AG04450 (cell line): ENCODE data around the gene SLC7A14. TPM values are rescaled to one million over a fixed set of nuclear protein-coding genes. Genes with fewer than 3 reads are reported as not detected.

Source experiments
- CTCF ChIA-PET: fragments of 300-600, 350-600 bp; formaldehyde crosslinking; extraction: SDS; loops from one replicate; lab custom pipeline; 2022; ENCODE audit warnings: antibody characterized with exemption, inconsistent platforms; lab: Charles Lee
- POLR2A ChIA-PET: fragments of 350-600 bp; formaldehyde crosslinking; extraction: SDS; loops from one replicate; lab custom pipeline; 2021; ENCODE audit warnings: antibody characterized with exemption, inconsistent platforms; lab: Yijun Ruan, JAX
- DNase-seq: peaks from one replicate; pipeline ENCODE4 v3.0.0-alpha.2; 2011; ENCODE audit warnings: low read depth, low spot score
- H3K27ac ChIP-seq: one replicate; pipeline ENCODE4 v1.5.1; 2012; ENCODE audit warnings: low read depth, low read length, control low read depth
- H3K27me3 ChIP-seq: one replicate; pipeline ENCODE4 v1.6.0; 2012; ENCODE audit warnings: low read length; ENCODE audit not compliant: control insufficient read depth, insufficient read depth
- H3K4me3 ChIP-seq: 2 replicates; pipeline ENCODE4 v1.5.1; 2011; ENCODE audit warnings: mild to moderate bottlenecking, low read depth, low read length, control low read depth
- H3K9me3 ChIP-seq: 2 replicates; pipeline ENCODE4 v1.5.1; 2012; ENCODE audit warnings: low read length; ENCODE audit not compliant: control insufficient read depth, insufficient read depth
- CTCF ChIP-seq: IDR thresholded peaks from 2 replicates; pipeline ENCODE4 v1.5.1; 2011; ENCODE audit warnings: low read depth, low read length, control low read depth, inconsistent platforms
- polyA plus RNA-seq: library from polyadenylated mRNA; depleted of rRNA; stranded (reverse); fragments of >200 nt; gene quantifications from 2 replicates; pipeline ENCODE4 v1.2.3, GENCODE V29; 2011

SLC7A14 gene
- polyA plus RNA-seq, 1 experiment, result 2.3 TPM

- CTCF ChIA-PET, result interaction anchor here (0.8 to 1.9 kb wide), 2 partner anchors 334 to 335 kb away, joined by 3 to 4 read pairs; no protein-coding TSS in a partner anchor
Observed at GRCh38 chr3:170477395-170477794, 108.5 kb downstream of the SLC7A14 start.

GRCh38 chr3:170476291-170476690 is 109.6 kb downstream of the SLC7A14 start:
- no peak overlapping the region for H3K27ac ChIP-seq
- POLR2A ChIA-PET, result no interaction called here
- no peak for DNase-seq
- H3K9me3 ChIP-seq, result no peaks in the 10 kb centered on the region
- CTCF ChIA-PET, result interaction anchor here (1.9 kb wide), 1 partner anchor 337 kb away, joined by 4 read pairs; no protein-coding TSS in a partner anchor
- no peak for TF ChIP-seq CTCF
- H3K27me3 ChIP-seq, result no peaks in the 10 kb centered on the region
- no peak overlapping the region for H3K4me3 ChIP-seq

More at GRCh38 chr3:170477395-170477794, 108.5 kb downstream of the SLC7A14 start:
- H3K27ac ChIP-seq, result no peak overlapping the region
- POLR2A ChIA-PET, result no interaction called here
- no peak for DNase-seq
- H3K9me3 ChIP-seq, result no peaks in the 10 kb centered on the region
- H3K27me3 ChIP-seq, result no peaks in the 10 kb centered on the region
- TF ChIP-seq CTCF, result no peak
- no peak overlapping the region for H3K4me3 ChIP-seq

- ChIA-PET CTCF (interaction anchor here (1.1 to 2.8 kb wide), 3 partner anchors 62 to 337 kb away, joined by 3 to 13 read pairs (median 3); no protein-coding TSS in a partner anchor), POLR2A (interaction anchor here (0.9 kb wide), 1 partner anchor 327 kb away, joined by 3 read pairs; no protein-coding TSS in a partner anchor)
- no peak overlapping the region for H3K4me3 ChIP-seq
- H3K27me3 ChIP-seq, result no peaks in the 10 kb centered on the region
- no peak for TF ChIP-seq CTCF
- DNase-seq, result peak; percentile 27
- H3K9me3 ChIP-seq, result no peaks in the 10 kb centered on the region
- H3K27ac ChIP-seq, result no peak overlapping the region
Observed at GRCh38 chr3:170475092-170475685, 110.7 kb downstream of the SLC7A14 start.

GRCh38 chr3:170473358-170473757 is 112.5 kb downstream of the SLC7A14 start:
- POLR2A ChIA-PET, result no interaction called here
- no peaks in the 10 kb centered on the region for H3K27me3 ChIP-seq
- H3K4me3 ChIP-seq, result no peak overlapping the region
- CTCF ChIA-PET, result interaction anchor here (0.8 to 2.8 kb wide), 3 partner anchors 60 to 339 kb away, joined by 3 to 13 read pairs (median 4); no protein-coding TSS in a partner anchor
- TF ChIP-seq CTCF, result no peak
- H3K27ac ChIP-seq, result no peak overlapping the region
- no peak for DNase-seq
- no peaks in the 10 kb centered on the region for H3K9me3 ChIP-seq

- POLR2A ChIA-PET, result interaction anchor here (0.7 to 2.0 kb wide), 4 partner anchors 18 to 395 kb away, joined by 3 to 8 read pairs (median 5); no protein-coding TSS in a partner anchor
Observed at GRCh38 chr3:170471149-170471548, 114.7 kb downstream of the SLC7A14 start.

More at GRCh38 chr3:170471149-170471548, 114.7 kb downstream of the SLC7A14 start:
- no peaks in the 10 kb centered on the region for H3K9me3 ChIP-seq
- no peak overlapping the region for H3K4me3 ChIP-seq
- no peak for TF ChIP-seq CTCF
- CTCF ChIA-PET, result interaction anchor here (0.9 to 1.3 kb wide), 2 partner anchors 340 to 342 kb away, joined by 3 to 7 read pairs; no protein-coding TSS in a partner anchor
- peak; percentile 21 for DNase-seq
- H3K27me3 ChIP-seq, result no peaks in the 10 kb centered on the region
- peak overlapping the region; percentile 66 for H3K27ac ChIP-seq
